Left renal cortex interstitium (tissue), 4 donors: ENCODE measurements around the gene WDR44. TPM values are rescaled to one million over a fixed set of nuclear protein-coding genes. Genes with fewer than 3 reads are reported as not detected.
"Not testable (repeated sequence)": the region's sequence is repeated elsewhere in the genome, so short reads cannot be mapped to it uniquely, and the experiment has no call there.

Source experiments
- DNase-seq, 4 donors: peaks; one replicate each; pipeline ENCODE4 v3.0.0-alpha.2; 2013; ENCODE audit warnings: low read depth in 4 of 4, low spot score in 2 of 4, missing footprints in 1 of 4
- polyA plus RNA-seq, 4 donors: library from polyadenylated mRNA; unstranded; fragments of 120-200 nt; gene quantifications; one replicate each; pipeline ENCODE4 v1.2.1, GENCODE V29; 2013; ENCODE audit not compliant: insufficient read length in 4 of 4

The WDR44 gene
- polyA plus RNA-seq: 10 to 100 TPM; 10.7 to 14.5 (median 12.3) TPM

- peak; percentile 66 to 89 (median 82) for DNase-seq
These were observed at the start of gene WDR44 for GRCh38 chrX:118345464-118346257. WDR44 (plus strand) TSS chrX:118346106; CDS start chrX:118346504, 398 bp downstream.

- not testable (repeated sequence) for DNase-seq
These were observed 40.1 kb upstream of the WDR44 start for GRCh38 chrX:118305827-118306226.

- DNase-seq: no peak
These were observed 30.4 kb upstream of the WDR44 start for GRCh38 chrX:118315529-118315928.

GRCh38 chrX:118324588-118324987 is 21.3 kb upstream of the WDR44 start:
- no peak for DNase-seq

- DNase-seq: no peak
These were observed 20.5 kb upstream of the WDR44 start for GRCh38 chrX:118325453-118325852.

GRCh38 chrX:118329175-118329574 is 16.7 kb upstream of the WDR44 start:
- no peak for DNase-seq

- DNase-seq: no peak
These were observed 8.2 kb upstream of the WDR44 start for GRCh38 chrX:118337687-118338086.

- no peak for DNase-seq
These were observed 7.0 kb upstream of the WDR44 start for GRCh38 chrX:118338930-118339329.

GRCh38 chrX:118345045-118345463 is 852 bp upstream of the WDR44 start:
- DNase-seq: no peak

GRCh38 chrX:118346258-118347094 is 570 bp downstream of the WDR44 start:
- peak in 2 of 4 donors; percentile 12 to 27 for DNase-seq

GRCh38 chrX:118347131-118347530 is 1.2 kb downstream of the WDR44 start:
- DNase-seq: peak in 2 of 4 donors; percentile 6 to 7

- no peak for DNase-seq
These were observed 1.8 kb downstream of the WDR44 start for GRCh38 chrX:118347736-118348135.

- no peak for DNase-seq
These were observed 2.4 kb downstream of the WDR44 start for GRCh38 chrX:118348186-118348810.

GRCh38 chrX:118349188-118349587 is 3.3 kb downstream of the WDR44 start:
- DNase-seq: no peak

GRCh38 chrX:118350221-118350620 is 4.3 kb downstream of the WDR44 start:
- DNase-seq: no peak

GRCh38 chrX:118350706-118351105 is 4.8 kb downstream of the WDR44 start:
- DNase-seq: no peak

GRCh38 chrX:118352566-118352965 is 6.7 kb downstream of the WDR44 start:
- DNase-seq: no peak

- no peak for DNase-seq
These were observed 7.4 kb downstream of the WDR44 start for GRCh38 chrX:118353081-118353850.

GRCh38 chrX:118355225-118355920 is 9.5 kb downstream of the WDR44 start:
- no peak for DNase-seq
